Measurements from ENCODE around the gene MELK. TPM values are rescaled to one million over a fixed set of nuclear protein-coding genes. Genes with fewer than 3 reads are reported as not detected.

Gene MELK
- total and polyA plus RNA-seq, 7 donors: 1.2 to 10.8 (median 3.8) TPM; not detected in 3

GRCh38 chr9:36718612-36719011, 145.9 kb downstream of the MELK start:
- Histone ChIP-seq H3K27ac (no peak overlapping the region), H3K36me3 (no peaks in the 10 kb centered on the region), H3K27me3 (no peaks in the 10 kb centered on the region), H3K4me1 (no peaks in the 10 kb centered on the region), H3K9me3 (no peaks in the 10 kb centered on the region), H3K4me3 (no peak overlapping the region)
- no peak for DNase-seq
- TF ChIP-seq CTCF (IDR thresholded peaks at IDR 0.05): no peak
- no peak for TF ChIP-seq EP300 (IDR thresholded peaks at IDR 0.05)
- no peak for TF ChIP-seq POLR2AphosphoS5 (IDR thresholded peaks at IDR 0.05)
- no peak for TF ChIP-seq POLR2A (IDR thresholded peaks at IDR 0.05)
- 0% methylated on average over 1 of the region's 1 CpG for WGBS, 2 donors
- intact Hi-C loops (cut with DNase I): no loop called here

- WGBS, 2 donors: 95 to 96% methylated on average over 9 of the region's 9 CpGs
- no peak for DNase-seq
- Histone ChIP-seq H3K27me3 (no peaks in the 10 kb centered on the region), H3K9me3 (no peaks in the 10 kb centered on the region), H3K4me1 (no peaks in the 10 kb centered on the region), H3K36me3 (no peaks in the 10 kb centered on the region), H3K27ac (no peak overlapping the region), H3K4me3 (no peak overlapping the region)
- no peak for TF ChIP-seq POLR2A (IDR thresholded peaks at IDR 0.05)
- no peak for TF ChIP-seq CTCF (IDR thresholded peaks at IDR 0.05)
- TF ChIP-seq POLR2AphosphoS5 (IDR thresholded peaks at IDR 0.05): no peak
- TF ChIP-seq EP300 (IDR thresholded peaks at IDR 0.05): no peak
- intact Hi-C loops (cut with DNase I): loop anchor here (10.0 kb wide), 1 partner anchor 305 kb away; no protein-coding TSS in a partner anchor
Measured at GRCh38 chr9:36720043-36720442, 147.3 kb downstream of the MELK start.

- intact Hi-C loops (cut with DNase I): loop anchor here (10.0 kb wide), 1 partner anchor 307 kb away; no protein-coding TSS in a partner anchor
- TF ChIP-seq CTCF (IDR thresholded peaks at IDR 0.05) (no peak), POLR2AphosphoS5 (IDR thresholded peaks at IDR 0.05) (no peak), POLR2A (IDR thresholded peaks at IDR 0.05) (no peak), EP300 (IDR thresholded peaks at IDR 0.05) (no peak)
- Histone ChIP-seq H3K36me3 (no peaks in the 10 kb centered on the region), H3K9me3 (no peaks in the 10 kb centered on the region), H3K27me3 (no peaks in the 10 kb centered on the region), H3K27ac (no peak overlapping the region), H3K4me1 (no peaks in the 10 kb centered on the region), H3K4me3 (no peak overlapping the region)
- DNase-seq: no peak
- WGBS, 2 donors: 43 to 77% methylated on average over 8 of the region's 8 CpGs
Measured at GRCh38 chr9:36721846-36722588, 149.3 kb downstream of the MELK start.

- H3K4me1 ChIP-seq: no peaks in the 10 kb centered on the region
- no peaks in the 10 kb centered on the region for H3K9me3 ChIP-seq
- no peak overlapping the region for H3K4me3 ChIP-seq
- intact Hi-C loops (cut with DNase I): loop anchor here (10.0 kb wide), 1 partner anchor 311 kb away; no protein-coding TSS in a partner anchor
- no peak for DNase-seq
- 75 to 77% methylated on average over 3 of the region's 3 CpGs for WGBS, 2 donors
- no peak for TF ChIP-seq POLR2A (IDR thresholded peaks at IDR 0.05)
- no peak for TF ChIP-seq CTCF (IDR thresholded peaks at IDR 0.05)
- no peak for TF ChIP-seq POLR2AphosphoS5 (IDR thresholded peaks at IDR 0.05)
- no peak for TF ChIP-seq EP300 (IDR thresholded peaks at IDR 0.05)
- H3K36me3 ChIP-seq: no peaks in the 10 kb centered on the region
- H3K27ac ChIP-seq: no peak overlapping the region
- no peaks in the 10 kb centered on the region for H3K27me3 ChIP-seq
Measured at GRCh38 chr9:36725777-36726356, 153.2 kb downstream of the MELK start.

Other genes with a start within 250 kb of the MELK start
- 10 to 100 TPM; 38.5 to 56.3 (median 45.7) TPM for gene RNF38, start 172.6 kb upstream of the MELK start, total RNA-seq
- 10 to 100 TPM in 2 of 3 donors, 1 to 10 TPM in 1; 9.2 to 12.7 (median 12.6) TPM for gene RNF38, start 172.6 kb upstream of the MELK start, polyA plus RNA-seq